Mesenchymal stem cell (in vitro differentiated cells and primary cell): Measurements from ENCODE around the gene HSH2D.

Source experiments
- DNase-seq: peaks from one replicate; pipeline ENCODE4 v3.0.0-alpha.2; 2013
- H2AFZ ChIP-seq: one replicate; pipeline ENCODE4 v1.6.1; 2013; ENCODE audit warnings: low read depth, mild to moderate bottlenecking, control low read depth, inconsistent platforms, low read length, moderate library complexity
- H2AK5ac ChIP-seq: 2 replicates; pipeline ENCODE4 v1.6.1; 2013; ENCODE audit warnings: low read length, moderate library complexity, mild to moderate bottlenecking, inconsistent platforms; ENCODE audit not compliant: severe bottlenecking
- H2BK120ac ChIP-seq: one replicate; pipeline ENCODE4 v1.6.1; 2013; ENCODE audit warnings: low read depth, mild to moderate bottlenecking, inconsistent platforms, low read length, moderate library complexity
- H2BK12ac ChIP-seq, 2 experiments: one replicate each; pipeline ENCODE4 v1.6.1; 2013; ENCODE audit warnings: inconsistent platforms in 2 of 2, low read length in 2 of 2, mild to moderate bottlenecking in 2 of 2, moderate library complexity in 2 of 2, control low read depth in 1 of 2
- H2BK15ac ChIP-seq: one replicate; pipeline ENCODE4 v1.6.1; 2013; ENCODE audit warnings: mild to moderate bottlenecking, low read depth, inconsistent platforms; ENCODE audit not compliant: poor library complexity, severe bottlenecking
- H2BK5ac ChIP-seq: 2 replicates; pipeline ENCODE4 v1.6.1; 2013; ENCODE audit warnings: low read depth, mild to moderate bottlenecking, low read length, control low read depth, inconsistent platforms; ENCODE audit not compliant: poor library complexity, severe bottlenecking
- H3K14ac ChIP-seq, 2 experiments: one replicate each; pipeline ENCODE4 v1.6.1; 2013; ENCODE audit warnings: inconsistent platforms in 2 of 2, low read length in 2 of 2, control low read depth in 1 of 2, mild to moderate bottlenecking in 1 of 2, moderate library complexity in 1 of 2
- H3K18ac ChIP-seq, 2 experiments: one replicate each; pipeline ENCODE4 v1.6.1; 2013; ENCODE audit warnings: inconsistent platforms in 2 of 2, low read length in 2 of 2, control low read depth in 1 of 2, low read depth in 1 of 2, mild to moderate bottlenecking in 1 of 2
- H3K23ac ChIP-seq, 2 experiments: one replicate each; pipeline ENCODE4 v1.6.1; 2013; ENCODE audit warnings: inconsistent platforms in 2 of 2, low read length in 2 of 2, mild to moderate bottlenecking in 2 of 2, moderate library complexity in 2 of 2, control low read depth in 1 of 2
- H3K27ac ChIP-seq: 2 replicates; pipeline ENCODE4 v1.5.1; 2013; ENCODE audit warnings: mild to moderate bottlenecking, moderate library complexity, low read length, control low read depth, inconsistent platforms; ENCODE audit not compliant: poor library complexity, severe bottlenecking
- H3K27me3 ChIP-seq, 2 experiments: 2 replicates each; pipeline versions ENCODE4 v1.6.1 to v1.7.0; 2013; ENCODE audit warnings: low read length in 2 of 2, mild to moderate bottlenecking in 2 of 2, moderate library complexity in 2 of 2, control low read depth in 1 of 2, inconsistent platforms in 1 of 2; ENCODE audit not compliant: control insufficient read depth in 1 of 2, insufficient read depth in 1 of 2
- H3K36me3 ChIP-seq, 2 experiments: 2 replicates each; pipeline versions ENCODE4 v1.6.1 to v1.7.0; 2013; ENCODE audit warnings: low read length in 2 of 2, control low read depth in 1 of 2, inconsistent platforms in 1 of 2, low read depth in 1 of 2, mild to moderate bottlenecking in 1 of 2; ENCODE audit not compliant: insufficient read depth in 2 of 2, control insufficient read depth in 1 of 2
- H3K4ac ChIP-seq, 2 experiments: one replicate each; pipeline ENCODE4 v1.6.1; 2013; ENCODE audit warnings: inconsistent platforms in 2 of 2, low read length in 2 of 2, mild to moderate bottlenecking in 2 of 2, moderate library complexity in 2 of 2, control low read depth in 1 of 2, low read depth in 1 of 2
- H3K4me1 ChIP-seq: 2 replicates; pipeline ENCODE4 v1.6.1; 2013; ENCODE audit warnings: low read depth, low read length, control low read depth; ENCODE audit not compliant: control insufficient read depth, insufficient read depth
- H3K4me2 ChIP-seq: 2 replicates; pipeline ENCODE4 v1.6.1; 2013; ENCODE audit warnings: low read length, mild to moderate bottlenecking, inconsistent platforms; ENCODE audit not compliant: poor library complexity, severe bottlenecking
- H3K4me3 ChIP-seq, 2 experiments: 2 replicates each; pipeline versions ENCODE4 v1.5.1 to v1.7.0; 2013; ENCODE audit warnings: low read length in 2 of 2, mild to moderate bottlenecking in 2 of 2, control low read depth in 1 of 2, low read depth in 1 of 2; ENCODE audit not compliant: insufficient read depth in 1 of 2
- H3K79me1 ChIP-seq: replicated peaks from 2 replicates; pipeline ENCODE4 v1.6.1; 2013; ENCODE audit warnings: mild to moderate bottlenecking, control low read depth, low read length, inconsistent platforms; ENCODE audit not compliant: poor library complexity, severe bottlenecking
- H3K9ac ChIP-seq: 2 replicates; pipeline ENCODE4 v1.7.0; 2013; ENCODE audit warnings: mild to moderate bottlenecking, low read length, moderate library complexity
- H3K9me3 ChIP-seq: 2 replicates; pipeline ENCODE4 v1.7.0; 2013; ENCODE audit warnings: mild to moderate bottlenecking, low read length; ENCODE audit not compliant: control insufficient read depth
- H4K8ac ChIP-seq: one replicate; pipeline ENCODE4 v1.6.1; 2013; ENCODE audit warnings: inconsistent platforms, mild to moderate bottlenecking, low read length, moderate library complexity
- H4K91ac ChIP-seq: one replicate; pipeline ENCODE4 v1.6.1; 2013; ENCODE audit warnings: mild to moderate bottlenecking, low read length, inconsistent platforms
- WGBS: methylation state at CpG from one replicate; pipeline ENCODE4 v1.1.7; 2013; ENCODE audit warnings: mixed read lengths; 5-methylcytosine and 5-hydroxymethylcytosine counted together

The HSH2D gene

DNA sequence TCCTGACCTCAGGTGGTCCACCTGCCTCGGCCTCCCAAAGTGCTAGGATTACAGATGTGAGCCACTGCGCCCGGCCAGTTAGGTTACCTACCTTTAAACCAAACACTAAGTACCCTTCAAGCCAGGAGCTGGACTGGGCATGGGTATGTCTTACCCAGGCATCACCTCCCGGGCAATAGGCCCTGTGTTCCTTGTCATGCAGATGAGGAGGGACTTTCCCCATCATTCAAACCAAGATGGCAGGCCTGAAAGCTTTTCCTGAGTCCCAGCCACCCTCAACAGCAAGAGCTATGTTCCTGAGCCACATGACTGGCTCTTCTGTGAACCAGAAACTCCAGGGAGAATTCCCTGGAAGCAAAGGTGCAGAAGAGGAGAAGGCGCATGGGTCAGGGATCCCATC, 22.3 kb upstream of the HSH2D start:
- H3K27ac ChIP-seq, result no peak overlapping the region
- H3K27me3 ChIP-seq, result no peaks in the 10 kb centered on the region
- no peak overlapping the region for H2AFZ ChIP-seq
- no peak overlapping the region for H3K4ac ChIP-seq
- no peak overlapping the region for H3K14ac ChIP-seq
- no peaks in the 10 kb centered on the region for H3K9me3 ChIP-seq
- H2BK12ac ChIP-seq, result no peak overlapping the region
- no peak overlapping the region for H3K23ac ChIP-seq
- H3K79me1 ChIP-seq, result peaks cover 59% of the 10 kb centered on the region
- peaks cover 71 to 85% of the 10 kb centered on the region in 2 experiments for H3K36me3 ChIP-seq
- WGBS, result over 99% methylated on average over 4 of the region's 5 CpGs
- H4K8ac ChIP-seq, result no peak overlapping the region
- no peaks in the 10 kb centered on the region for H3K4me1 ChIP-seq
- no peak overlapping the region for H2BK15ac ChIP-seq
- no peak overlapping the region for H3K4me2 ChIP-seq
- H3K18ac ChIP-seq, result no peak overlapping the region
- no peak overlapping the region for H2BK5ac ChIP-seq
- no peak overlapping the region for H3K4me3 ChIP-seq
- H2AK5ac ChIP-seq, result no peak overlapping the region
- DNase-seq, result no peak
- H2BK120ac ChIP-seq, result no peak overlapping the region
- no peak overlapping the region for H3K9ac ChIP-seq
- H4K91ac ChIP-seq, result no peak overlapping the region

DNA sequence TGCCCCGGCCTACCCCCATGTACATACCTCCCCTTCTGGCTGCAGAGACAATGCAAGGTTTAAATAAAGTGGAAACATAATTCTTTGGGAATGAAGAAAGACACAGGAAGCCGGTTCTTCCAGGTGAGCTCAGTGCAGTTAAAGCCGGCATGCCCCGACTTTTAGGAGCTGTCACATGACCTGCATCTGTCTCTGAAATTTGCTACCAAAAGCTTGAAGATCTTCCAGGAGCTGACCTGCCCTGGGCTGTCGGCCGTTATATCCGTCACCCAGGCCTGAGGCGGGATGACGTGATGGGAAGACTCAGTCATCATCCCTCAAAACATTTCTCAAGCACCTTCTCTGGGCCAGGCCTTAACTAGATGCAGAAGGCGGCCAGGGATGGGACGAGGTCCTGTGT, 21.5 kb upstream of the HSH2D start:
- WGBS, result 98% methylated on average over 10 of the region's 11 CpGs
- Histone ChIP-seq H3K36me3 (peaks cover 76 to 94% of the 10 kb centered on the region in 2 experiments), H2BK12ac (no peak overlapping the region), H3K4me2 (no peak overlapping the region), H3K27ac (no peak overlapping the region), H2BK5ac (no peak overlapping the region), H3K23ac (no peak overlapping the region), H4K8ac (no peak overlapping the region), H3K9me3 (no peaks in the 10 kb centered on the region), H2BK15ac (no peak overlapping the region), H3K4ac (no peak overlapping the region), H2BK120ac (no peak overlapping the region), H3K27me3 (no peaks in the 10 kb centered on the region), H3K14ac (no peak overlapping the region), H3K9ac (no peak overlapping the region), H2AK5ac (no peak overlapping the region), H2AFZ (no peak overlapping the region), H3K4me3 (no peak overlapping the region), H3K18ac (no peak overlapping the region), H3K4me1 (no peaks in the 10 kb centered on the region), H3K79me1 (peaks cover 60% of the 10 kb centered on the region), H4K91ac (no peak overlapping the region)
- no peak for DNase-seq

DNA sequence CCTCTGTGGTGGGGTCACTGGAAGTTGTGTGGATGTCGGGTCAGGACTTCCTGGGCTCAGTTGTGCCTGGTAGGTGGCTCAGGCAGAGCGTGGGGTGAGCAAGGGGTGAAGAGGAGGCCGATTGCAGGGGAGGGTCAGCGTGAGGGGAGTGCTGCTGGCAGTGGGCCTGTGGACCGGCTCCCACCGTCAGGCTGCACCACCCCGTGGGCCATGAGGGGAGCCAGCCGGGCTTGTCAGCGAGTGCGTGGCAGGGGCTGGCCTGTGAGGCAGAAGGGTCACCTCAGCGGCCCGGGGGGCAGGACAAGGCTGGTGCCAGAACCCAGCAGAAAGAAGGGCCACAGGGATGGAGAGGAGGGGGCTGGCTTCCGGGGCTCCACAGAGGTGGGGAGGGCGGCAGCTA, 18.5 kb upstream of the HSH2D start:
- no peak overlapping the region for H3K14ac ChIP-seq
- WGBS, result 95% methylated on average over 9 of the region's 14 CpGs

DNA sequence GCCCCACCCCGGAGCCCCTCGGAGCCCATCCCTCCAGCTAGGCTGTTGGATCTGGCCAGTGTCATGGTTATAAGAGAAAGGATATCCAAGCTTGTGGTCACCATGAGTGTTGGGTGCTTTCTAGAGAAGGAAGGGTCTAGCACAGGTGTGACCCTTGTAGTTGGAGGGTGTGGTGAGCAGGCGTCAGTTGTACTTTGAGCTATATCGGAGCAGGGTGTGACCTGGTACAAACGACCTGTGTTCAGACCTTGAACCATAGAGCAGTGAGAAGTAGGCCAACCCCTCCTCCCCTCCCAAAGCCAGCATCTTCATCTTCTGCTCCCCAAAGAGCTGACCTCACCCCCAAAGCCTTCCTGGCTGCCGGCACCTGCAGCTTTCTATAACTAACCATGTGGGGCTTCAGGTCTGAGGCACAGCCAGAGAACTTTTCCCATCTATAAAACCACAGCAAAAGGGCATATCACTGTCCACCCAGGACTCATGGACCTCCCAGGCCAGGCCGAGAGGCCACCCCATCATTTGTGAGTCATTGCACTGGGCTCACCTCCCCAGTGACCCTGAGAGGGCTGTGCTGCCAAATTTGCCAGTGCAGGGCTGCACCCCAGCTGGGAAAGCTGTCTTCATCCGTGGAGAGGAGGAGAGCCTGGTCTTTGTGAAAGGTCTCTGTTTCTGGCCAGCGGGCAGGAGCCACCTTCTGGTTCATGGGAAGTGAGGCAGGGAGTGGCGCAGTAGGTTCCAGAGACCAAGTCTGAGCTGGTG, 17.6 kb upstream of the HSH2D start:
- no peak overlapping the region for H2BK5ac ChIP-seq
- H3K9me3 ChIP-seq, result no peaks in the 10 kb centered on the region
- no peak overlapping the region for H3K4ac ChIP-seq
- no peak overlapping the region for H3K18ac ChIP-seq
- H3K27ac ChIP-seq, result no peak overlapping the region
- H2BK120ac ChIP-seq, result no peak overlapping the region
- WGBS, result 89% methylated on average over 9 of the region's 10 CpGs
- no peak overlapping the region for H3K23ac ChIP-seq
- H3K14ac ChIP-seq, result no peak overlapping the region
- no peak overlapping the region for H4K91ac ChIP-seq
- H3K36me3 ChIP-seq, result peaks cover 87 to 96% of the 10 kb centered on the region in 2 experiments
- no peak overlapping the region for H2BK12ac ChIP-seq
- no peak overlapping the region for H2AK5ac ChIP-seq
- H3K4me2 ChIP-seq, result no peak overlapping the region
- no peaks in the 10 kb centered on the region for H3K4me1 ChIP-seq
- no peak overlapping the region for H2BK15ac ChIP-seq
- H3K4me3 ChIP-seq, result no peak overlapping the region
- H2AFZ ChIP-seq, result no peak overlapping the region
- peaks cover 61% of the 10 kb centered on the region for H3K79me1 ChIP-seq
- H3K9ac ChIP-seq, result no peak overlapping the region
- no peak overlapping the region for H4K8ac ChIP-seq
- no peaks in the 10 kb centered on the region for H3K27me3 ChIP-seq
- DNase-seq, result no peak

More for the DNA sequence above, 18.5 kb upstream of the HSH2D start:
- Histone ChIP-seq H3K27me3 (no peaks in the 10 kb centered on the region), H3K9ac (no peak overlapping the region), H2AK5ac (no peak overlapping the region), H3K79me1 (peaks cover 63% of the 10 kb centered on the region), H2BK5ac (no peak overlapping the region), H4K91ac (no peak overlapping the region), H3K36me3 (peaks cover 85 to 99% of the 10 kb centered on the region in 2 experiments), H3K23ac (no peak overlapping the region), H3K18ac (no peak overlapping the region), H3K9me3 (no peaks in the 10 kb centered on the region), H3K4me2 (no peak overlapping the region), H2BK15ac (no peak overlapping the region), H3K4me3 (no peak overlapping the region), H3K4ac (no peak overlapping the region), H3K4me1 (no peaks in the 10 kb centered on the region), H2BK120ac (no peak overlapping the region), H2AFZ (no peak overlapping the region), H4K8ac (no peak overlapping the region), H2BK12ac (no peak overlapping the region), H3K27ac (no peak overlapping the region)
- DNase-seq, result no peak
